ENCODE results near the gene WDR35.

The WDR35 gene

DNA sequence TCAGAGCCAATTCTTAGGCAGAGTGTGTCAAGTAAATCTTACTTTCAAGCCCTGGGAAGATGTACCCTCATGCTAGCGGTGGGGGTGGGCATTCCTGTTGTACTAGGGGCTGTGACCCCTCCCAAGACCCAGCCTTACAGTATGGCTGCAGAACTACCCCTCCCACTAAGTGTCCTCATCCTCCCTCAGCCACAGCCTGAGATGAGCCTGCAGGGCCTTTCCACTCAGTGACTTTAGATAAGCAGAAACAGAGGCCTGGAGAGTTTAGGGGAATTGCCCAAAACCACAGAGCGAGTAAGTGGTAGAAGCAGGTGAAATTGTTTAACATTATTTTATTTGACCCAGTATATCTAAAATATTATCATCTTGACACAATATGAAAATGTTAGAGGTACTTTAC is 124.8 kb downstream of the WDR35 start:
- DNase-seq = no peak

DNA sequence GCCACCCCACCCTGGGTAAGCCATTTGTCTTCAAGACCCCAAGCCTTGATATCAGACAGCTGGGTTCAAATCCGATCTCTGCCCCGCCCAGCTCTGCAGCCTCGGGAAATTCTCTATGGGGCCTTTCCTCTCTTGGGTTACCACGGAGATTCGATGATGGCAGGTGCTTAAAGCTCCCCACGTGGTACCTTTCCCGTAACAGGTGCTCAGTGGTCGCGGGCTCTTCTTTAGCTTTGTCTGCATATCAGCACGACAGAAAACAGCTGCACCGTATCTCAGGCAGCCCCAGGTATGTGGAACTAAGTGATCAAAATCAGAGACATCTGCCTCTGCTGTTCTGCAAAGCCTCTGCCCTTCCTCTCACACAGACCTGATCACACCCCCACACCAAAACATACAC is 125.5 kb downstream of the WDR35 start:
- no peak for DNase-seq

DNA sequence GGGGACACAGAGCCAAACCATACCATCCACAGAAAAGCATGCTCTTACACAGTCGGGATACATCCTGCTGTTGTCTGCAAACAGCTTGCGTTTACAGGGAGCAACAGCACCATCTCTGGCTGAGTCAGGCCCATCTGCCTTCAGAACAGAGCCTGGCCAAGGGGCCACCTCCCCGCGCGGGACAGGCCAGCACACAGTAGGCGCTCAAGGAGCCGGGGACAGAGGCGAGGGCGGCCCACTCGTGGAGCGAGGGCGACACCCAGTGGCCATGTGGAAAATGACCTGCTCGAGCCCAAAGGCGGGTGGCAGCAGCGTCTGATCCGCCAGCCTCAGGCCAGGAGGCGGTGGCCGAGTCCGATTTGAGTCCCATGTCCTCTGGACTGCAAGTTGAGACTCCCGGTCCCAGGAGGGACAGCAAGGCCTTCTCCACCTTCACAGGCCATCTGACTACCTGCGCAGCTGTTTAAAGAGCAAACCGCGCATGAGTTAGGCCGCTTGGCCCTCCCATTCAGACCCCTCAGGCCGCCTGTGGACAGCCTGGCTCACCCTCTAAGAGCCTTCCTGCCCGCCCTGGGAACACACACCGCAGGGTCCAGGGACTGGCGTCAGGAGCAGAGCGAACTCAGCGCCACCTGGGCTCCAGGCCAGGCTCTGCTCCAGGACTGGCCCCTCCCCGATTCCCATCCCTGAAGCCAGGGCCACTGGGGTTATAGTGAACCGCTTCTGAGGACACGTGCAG is 126.4 kb downstream of the WDR35 start:
- DNase-seq = no peak

DNA sequence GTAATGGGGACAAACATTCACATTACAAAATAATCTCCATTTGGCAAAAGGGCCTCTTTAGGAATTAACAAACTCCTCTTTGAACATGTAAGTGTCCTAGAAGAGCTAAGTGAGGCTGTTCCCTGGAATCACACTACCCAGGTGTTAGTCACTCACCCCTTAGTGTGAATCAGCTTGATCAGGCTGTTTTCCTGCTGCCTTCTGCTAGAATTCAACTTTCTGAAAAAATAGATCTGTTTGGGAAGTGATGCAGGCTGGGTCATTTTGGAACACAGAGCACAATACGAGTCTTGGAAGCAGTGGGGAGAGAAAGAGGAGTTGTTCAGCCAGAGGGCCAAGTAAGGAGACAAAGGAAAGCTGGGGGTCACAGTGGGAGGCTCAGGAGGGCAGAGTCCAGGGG is 128.1 kb downstream of the WDR35 start:
- DNase-seq = no peak

Measured in NCI-H748 treated with DMSO at 0.1 percent for 48 hours (cell line).